Muscle layer of colon (tissue), 2 donors: ENCODE results near the gene RAB4A.
"Not testable (repeated sequence)": the region's sequence is repeated elsewhere in the genome, so short reads cannot be mapped to it uniquely, and the experiment has no call there.

ENCODE experiments used
- H3K27ac ChIP-seq: one replicate; pipeline ENCODE4 v1.7.0; 2013; ENCODE audit warnings: low read depth, mild to moderate bottlenecking, low read length, moderate library complexity
- H3K27me3 ChIP-seq, 2 donors: one replicate each; pipeline ENCODE4 v1.7.0; 2013; ENCODE audit warnings: low read length in 2 of 2, mild to moderate bottlenecking in 2 of 2; ENCODE audit not compliant: insufficient read depth in 2 of 2, control insufficient read depth in 1 of 2
- H3K36me3 ChIP-seq: one replicate; pipeline ENCODE4 v1.7.0; 2013; ENCODE audit warnings: mild to moderate bottlenecking, low read length; ENCODE audit not compliant: insufficient read depth
- H3K4me1 ChIP-seq: one replicate; pipeline ENCODE4 v1.7.0; 2013; ENCODE audit warnings: mild to moderate bottlenecking, low read length; ENCODE audit not compliant: insufficient read depth
- H3K4me3 ChIP-seq, 2 donors: one replicate each; pipeline ENCODE4 v1.7.0; 2013; ENCODE audit warnings: low read length in 2 of 2, low read depth in 1 of 2, mild to moderate bottlenecking in 1 of 2, moderate library complexity in 1 of 2
- H3K9ac ChIP-seq: one replicate; pipeline ENCODE4 v1.7.0; 2013; ENCODE audit warnings: low read length
- H3K9me3 ChIP-seq: one replicate; pipeline ENCODE4 v1.7.0; 2013; ENCODE audit warnings: mild to moderate bottlenecking, low read length
- donor health status: abdominal sarcoma.
- donor health status: Adenocarcinoma of cecum.

Gene RAB4A

GRCh38 chr1:229288516-229288915 lies 17.6 kb downstream of the RAB4A start:
- Histone ChIP-seq H3K9ac (no peak overlapping the region), H3K27ac (no peak overlapping the region)

DNA sequence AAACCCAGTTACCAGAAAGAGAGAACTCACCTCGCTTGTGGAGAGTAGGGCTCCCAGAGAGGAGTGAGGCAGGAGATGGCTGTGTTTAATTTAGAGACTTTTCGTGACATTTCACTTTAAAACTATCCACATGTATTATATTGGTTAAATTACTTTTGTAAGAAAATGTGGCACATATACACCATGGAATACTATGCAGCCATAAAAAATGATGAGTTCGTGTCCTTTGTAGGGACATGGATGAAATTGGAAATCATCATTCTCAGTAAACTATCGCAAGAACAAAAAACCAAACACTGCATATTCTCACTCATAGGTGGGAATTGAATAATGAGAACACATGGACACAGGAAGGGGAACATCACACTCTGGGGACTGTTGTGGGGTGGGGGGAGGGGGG lies 20.8 kb downstream of the RAB4A start:
- not testable (repeated sequence) for H3K27ac ChIP-seq, H3K27me3 ChIP-seq, H3K36me3 ChIP-seq, H3K9ac ChIP-seq, H3K4me3 ChIP-seq, H3K4me1 ChIP-seq, H3K9me3 ChIP-seq

More at GRCh38 chr1:229288516-229288915, 17.6 kb downstream of the RAB4A start:
- no peaks in the 10 kb centered on the region for H3K27me3 ChIP-seq
- H3K4me1 ChIP-seq, result no peaks in the 10 kb centered on the region
- H3K36me3 ChIP-seq, result peaks cover 6% of the 10 kb centered on the region
- no peak overlapping the region for H3K4me3 ChIP-seq
- H3K9me3 ChIP-seq, result no peaks in the 10 kb centered on the region

DNA sequence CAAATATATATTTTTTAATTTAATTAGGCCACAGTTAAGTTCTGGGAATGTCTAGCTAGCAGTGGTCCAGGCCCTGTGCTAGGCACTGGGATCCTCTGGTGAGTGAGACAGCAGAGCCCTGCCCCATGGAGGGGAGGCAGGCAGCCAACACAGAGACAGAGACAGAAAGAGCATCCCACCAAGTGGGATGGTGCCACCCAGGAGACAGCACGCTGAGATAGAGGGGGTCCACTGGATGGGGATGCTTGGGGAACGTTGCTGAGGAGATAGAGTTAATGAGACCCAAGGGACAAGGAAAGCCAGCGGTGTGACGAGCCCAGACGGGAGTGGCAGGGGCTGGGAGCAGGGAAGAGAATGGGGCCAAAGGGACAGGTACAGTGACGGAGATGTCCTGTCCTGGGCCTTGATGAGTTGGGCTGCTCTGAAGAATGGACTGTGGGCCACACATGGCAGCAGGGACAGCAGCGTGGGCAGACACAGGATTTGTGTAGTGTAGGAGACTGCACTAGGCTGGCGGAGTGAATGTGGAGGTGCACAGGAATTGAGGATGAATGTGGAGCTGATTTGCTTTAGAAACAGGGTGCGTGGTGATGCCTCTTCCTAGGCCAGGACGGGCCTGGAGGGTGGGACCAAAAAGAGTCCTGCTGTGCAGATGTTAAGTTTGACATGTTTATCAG lies 22.8 kb downstream of the RAB4A start:
- Histone ChIP-seq H3K9me3 (no peaks in the 10 kb centered on the region), H3K27me3 (no peaks in the 10 kb centered on the region), H3K4me1 (no peaks in the 10 kb centered on the region), H3K36me3 (peaks cover 18% of the 10 kb centered on the region), H3K27ac (no peak overlapping the region), H3K4me3 (no peak overlapping the region), H3K9ac (no peak overlapping the region)

DNA sequence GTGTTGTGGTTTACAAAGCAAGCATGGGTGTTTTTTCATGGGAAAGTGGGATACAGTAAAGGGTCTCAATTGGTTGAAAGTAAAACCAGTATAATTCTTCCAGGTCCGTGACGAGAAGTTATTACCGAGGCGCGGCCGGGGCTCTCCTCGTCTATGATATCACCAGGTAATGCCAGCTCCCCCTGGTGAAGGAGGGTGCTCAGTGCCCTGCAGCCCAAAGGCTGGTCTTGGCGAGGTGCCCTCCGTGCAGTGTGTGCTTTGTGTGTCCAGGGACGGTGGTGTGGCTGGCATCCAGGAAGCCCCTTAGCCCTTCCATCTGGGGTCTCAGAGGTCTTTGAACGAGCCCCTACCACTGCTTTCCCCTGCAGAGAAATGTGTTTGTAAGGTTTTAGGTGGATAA lies 24.8 kb downstream of the RAB4A start:
- H3K27ac ChIP-seq, result no peak overlapping the region
- H3K9ac ChIP-seq, result no peak overlapping the region
- H3K4me3 ChIP-seq, result no peak overlapping the region
- H3K9me3 ChIP-seq, result no peaks in the 10 kb centered on the region
- peaks cover 33% of the 10 kb centered on the region for H3K36me3 ChIP-seq
- H3K27me3 ChIP-seq, result no peaks in the 10 kb centered on the region
- no peaks in the 10 kb centered on the region for H3K4me1 ChIP-seq

GRCh38 chr1:229296541-229296941 lies 25.6 kb downstream of the RAB4A start:
- Histone ChIP-seq H3K4me3 (no peak overlapping the region), H3K27me3 (no peaks in the 10 kb centered on the region), H3K4me1 (no peaks in the 10 kb centered on the region), H3K9me3 (no peaks in the 10 kb centered on the region), H3K36me3 (peaks cover 37% of the 10 kb centered on the region), H3K9ac (no peak overlapping the region), H3K27ac (no peak overlapping the region)

GRCh38 chr1:229297746-229298145 lies 26.8 kb downstream of the RAB4A start:
- Histone ChIP-seq H3K9me3 (no peaks in the 10 kb centered on the region), H3K4me3 (no peak overlapping the region), H3K9ac (no peak overlapping the region), H3K27me3 (no peaks in the 10 kb centered on the region), H3K36me3 (peaks cover 38% of the 10 kb centered on the region), H3K27ac (no peak overlapping the region), H3K4me1 (no peaks in the 10 kb centered on the region)

DNA sequence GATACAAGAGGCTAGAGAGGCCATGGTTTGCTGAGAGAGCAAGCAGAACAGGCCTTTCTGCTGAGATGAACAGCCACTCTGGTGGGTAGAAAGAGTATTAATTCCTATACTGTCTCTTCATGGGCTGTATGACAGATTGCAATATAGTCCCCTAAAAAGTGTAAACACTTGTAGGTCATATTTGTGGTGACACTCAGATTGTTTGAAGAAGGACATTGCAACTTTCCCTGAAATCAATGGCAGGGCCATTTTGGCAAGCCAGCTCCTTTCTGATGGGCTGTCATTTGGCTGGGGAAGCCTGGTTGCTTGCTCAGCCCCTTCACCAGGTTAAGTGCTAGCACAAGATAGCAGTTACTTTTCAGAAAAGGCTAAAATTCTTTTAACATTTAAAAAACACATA lies 27.5 kb downstream of the RAB4A start:
- Histone ChIP-seq H3K4me3 (no peak overlapping the region), H3K27ac (no peak overlapping the region), H3K4me1 (no peaks in the 10 kb centered on the region), H3K9me3 (no peaks in the 10 kb centered on the region), H3K36me3 (peaks cover 40% of the 10 kb centered on the region), H3K9ac (no peak overlapping the region), H3K27me3 (no peaks in the 10 kb centered on the region)

GRCh38 chr1:229298887-229299503 lies 28.1 kb downstream of the RAB4A start:
- Histone ChIP-seq H3K27me3 (no peaks in the 10 kb centered on the region), H3K27ac (no peak overlapping the region), H3K36me3 (peaks cover 40% of the 10 kb centered on the region), H3K4me3 (no peak overlapping the region), H3K9me3 (no peaks in the 10 kb centered on the region), H3K9ac (no peak overlapping the region), H3K4me1 (no peaks in the 10 kb centered on the region)

DNA sequence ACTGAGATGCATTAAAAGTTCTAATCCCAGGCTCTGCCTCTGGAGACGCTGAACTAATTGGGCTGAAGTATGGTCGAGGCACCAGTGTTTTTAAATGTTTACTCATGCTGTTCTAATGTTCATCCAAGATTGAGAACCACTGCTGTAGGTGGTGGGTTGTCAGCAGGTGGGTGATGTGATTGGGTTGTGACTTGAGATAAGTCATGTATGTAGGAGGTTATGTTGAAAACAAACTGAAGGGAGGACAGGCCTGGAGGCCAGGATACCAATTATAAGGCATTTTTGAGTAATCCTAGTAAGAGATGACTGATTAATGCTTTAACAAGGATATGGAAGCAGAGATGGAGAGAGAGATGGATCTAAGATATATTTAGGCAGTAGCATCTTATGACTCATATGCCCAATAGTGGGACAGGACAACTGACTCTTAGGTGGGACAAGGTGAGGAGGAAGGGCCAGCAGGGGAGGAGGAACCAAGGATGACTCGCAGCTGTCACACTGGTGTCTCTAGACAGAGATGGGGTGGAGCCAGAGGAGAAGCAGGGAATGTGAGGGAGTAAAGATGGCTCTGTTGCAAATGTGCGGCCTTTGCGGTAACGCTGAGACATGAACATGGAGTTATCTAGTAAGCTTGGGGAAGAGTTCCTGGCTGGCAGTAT lies 29.3 kb downstream of the RAB4A start:
- Histone ChIP-seq H3K4me3 (no peak overlapping the region), H3K27me3 (no peaks in the 10 kb centered on the region), H3K4me1 (no peaks in the 10 kb centered on the region), H3K9me3 (no peaks in the 10 kb centered on the region), H3K36me3 (peaks cover 40% of the 10 kb centered on the region), H3K9ac (no peak overlapping the region), H3K27ac (no peak overlapping the region)

DNA sequence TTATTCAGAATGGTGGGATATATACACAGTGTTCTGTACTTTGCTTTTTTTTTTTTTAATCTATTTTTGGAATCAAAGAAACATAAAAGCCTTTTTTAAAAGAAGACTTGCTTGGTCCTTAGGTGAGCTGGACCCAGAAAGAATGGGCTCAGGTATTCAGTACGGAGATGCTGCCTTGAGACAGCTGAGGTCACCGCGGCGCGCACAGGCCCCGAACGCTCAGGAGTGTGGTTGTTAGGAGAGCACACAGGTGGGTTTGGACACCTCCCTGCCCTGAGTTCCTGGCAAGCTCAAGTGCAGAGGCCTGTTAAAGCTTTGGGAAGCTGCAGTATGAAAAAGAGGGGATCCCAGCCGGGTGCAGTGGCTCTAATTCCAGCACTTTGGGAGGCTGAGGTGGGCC lies 31.8 kb downstream of the RAB4A start:
- H3K4me1 ChIP-seq, result no peaks in the 10 kb centered on the region
- no peak overlapping the region for H3K9ac ChIP-seq
- H3K36me3 ChIP-seq, result peaks cover 34% of the 10 kb centered on the region
- H3K27ac ChIP-seq, result no peak overlapping the region
- no peaks in the 10 kb centered on the region for H3K27me3 ChIP-seq
- no peak overlapping the region for H3K4me3 ChIP-seq
- H3K9me3 ChIP-seq, result no peaks in the 10 kb centered on the region

DNA sequence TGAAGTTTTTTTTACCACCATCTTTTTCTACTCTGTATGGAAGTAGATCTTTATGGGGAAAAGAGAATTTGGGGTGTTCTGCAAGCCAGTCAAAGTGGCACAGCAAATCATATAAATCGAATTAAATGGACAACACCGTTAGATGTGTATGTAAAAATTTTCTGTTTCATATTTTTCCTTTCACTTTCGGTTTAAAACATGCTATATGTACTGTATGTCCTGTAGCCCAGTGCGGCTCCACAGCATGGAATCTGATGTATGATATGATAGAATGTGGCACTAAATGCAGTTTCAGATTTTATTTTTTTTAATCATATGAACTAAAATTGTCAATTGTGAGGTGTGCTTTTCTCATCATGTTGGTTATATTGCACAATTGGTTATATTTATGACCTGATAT lies 32.9 kb downstream of the RAB4A start:
- Histone ChIP-seq H3K9me3 (no peaks in the 10 kb centered on the region), H3K9ac (no peak overlapping the region), H3K36me3 (peaks cover 36% of the 10 kb centered on the region), H3K4me3 (no peak overlapping the region), H3K27ac (no peak overlapping the region), H3K4me1 (no peaks in the 10 kb centered on the region), H3K27me3 (no peaks in the 10 kb centered on the region)

GRCh38 chr1:229305392-229305791 lies 34.5 kb downstream of the RAB4A start:
- H3K4me1 ChIP-seq, result no peaks in the 10 kb centered on the region

More at GRCh38 chr1:229305392-229305791, 34.5 kb downstream of the RAB4A start:
- Histone ChIP-seq H3K27ac (no peak overlapping the region), H3K9ac (no peak overlapping the region), H3K27me3 (no peaks in the 10 kb centered on the region), H3K4me3 (no peak overlapping the region), H3K36me3 (peaks cover 21% of the 10 kb centered on the region), H3K9me3 (no peaks in the 10 kb centered on the region)
